Endothelial cell (in vitro differentiated cells): ENCODE measurements around the gene GIMAP8. TPM values are rescaled to one million over a fixed set of nuclear protein-coding genes. Genes with fewer than 3 reads are reported as not detected.

ENCODE experiments used
- DNase-seq: peaks from one replicate; pipeline ENCODE4 v3.0.0; 2021; ENCODE audit warnings: low spot score
- H3K27ac Mint-ChIP-seq: one replicate; pipeline ENCODE4 v1.8.0; 2021; ENCODE audit warnings: mixed read lengths, inconsistent platforms; ENCODE audit not compliant: unreplicated experiment
- H3K27me3 Mint-ChIP-seq: one replicate; pipeline ENCODE4 v1.8.0; 2021; ENCODE audit warnings: mild to moderate bottlenecking, moderate library complexity, mixed read lengths, inconsistent platforms; ENCODE audit not compliant: unreplicated experiment
- H3K36me3 Mint-ChIP-seq: one replicate; pipeline ENCODE4 v1.8.0; 2021; ENCODE audit warnings: mild to moderate bottlenecking, low read depth, mixed read lengths, inconsistent platforms; ENCODE audit not compliant: unreplicated experiment
- H3K4me1 Mint-ChIP-seq: one replicate; pipeline ENCODE4 v1.8.0; 2021; ENCODE audit warnings: mild to moderate bottlenecking, mixed read lengths, inconsistent platforms; ENCODE audit not compliant: unreplicated experiment
- H3K4me3 Mint-ChIP-seq: one replicate; pipeline ENCODE4 v1.8.0; 2021; ENCODE audit warnings: mild to moderate bottlenecking, mixed read lengths, inconsistent platforms; ENCODE audit not compliant: unreplicated experiment
- H3K9me3 Mint-ChIP-seq: one replicate; pipeline ENCODE4 v1.8.0; 2021; ENCODE audit warnings: mixed read lengths, inconsistent platforms; ENCODE audit not compliant: unreplicated experiment
- total RNA-seq: library from RNA; stranded (reverse); fragmentation: NEBNext Ultra II Directional; extraction: Animal tissue kit (Norgen Biotek cat#: 25700); gene quantifications from one replicate; pipeline ENCODE4 v1.2.1, GENCODE V29; 2021; ENCODE audit not compliant: unreplicated experiment
- TF ChIP-seq, protein P1 (sequence below): fragments of 200-600 bp; sonication (generic); IDR thresholded peaks from one replicate; pipeline ENCODE4 v1.5.0; 2021; ENCODE audit warnings: antibody characterized with exemption; ENCODE audit not compliant: unreplicated experiment

The GIMAP8 gene
- total RNA-seq, 1 donor from 2014 or later = 143 TPM

DNA sequence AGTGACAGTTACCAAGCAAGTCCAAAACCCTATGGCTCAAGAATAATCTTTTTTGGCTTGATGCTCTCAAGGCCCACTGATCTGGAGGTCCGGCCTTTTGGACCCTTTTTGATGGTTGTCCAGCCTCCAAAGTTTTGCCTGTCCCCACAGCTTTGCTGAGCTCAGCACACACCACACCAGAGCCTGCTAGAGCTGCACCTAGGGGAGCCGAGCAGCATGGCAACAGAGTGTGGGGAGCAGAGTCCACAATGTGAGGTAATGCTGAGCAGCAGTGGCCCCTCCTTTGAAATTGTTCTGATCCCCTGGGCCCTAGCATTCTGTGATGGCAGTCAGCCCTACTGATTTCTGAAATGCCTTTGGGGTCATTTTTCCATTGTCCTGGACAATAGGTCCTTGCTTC lies 73.6 kb downstream of the GIMAP8 start:
- Mint-ChIP-seq H3K27ac (no peak overlapping the region), H3K4me3 (no peak overlapping the region), H3K27me3 (no peaks in the 10 kb centered on the region), H3K9me3 (peaks cover 5% of the 10 kb centered on the region), H3K4me1 (no peaks in the 10 kb centered on the region), H3K36me3 (peaks cover 8% of the 10 kb centered on the region)
- no peak for DNase-seq
- TF ChIP-seq, protein P1, sequence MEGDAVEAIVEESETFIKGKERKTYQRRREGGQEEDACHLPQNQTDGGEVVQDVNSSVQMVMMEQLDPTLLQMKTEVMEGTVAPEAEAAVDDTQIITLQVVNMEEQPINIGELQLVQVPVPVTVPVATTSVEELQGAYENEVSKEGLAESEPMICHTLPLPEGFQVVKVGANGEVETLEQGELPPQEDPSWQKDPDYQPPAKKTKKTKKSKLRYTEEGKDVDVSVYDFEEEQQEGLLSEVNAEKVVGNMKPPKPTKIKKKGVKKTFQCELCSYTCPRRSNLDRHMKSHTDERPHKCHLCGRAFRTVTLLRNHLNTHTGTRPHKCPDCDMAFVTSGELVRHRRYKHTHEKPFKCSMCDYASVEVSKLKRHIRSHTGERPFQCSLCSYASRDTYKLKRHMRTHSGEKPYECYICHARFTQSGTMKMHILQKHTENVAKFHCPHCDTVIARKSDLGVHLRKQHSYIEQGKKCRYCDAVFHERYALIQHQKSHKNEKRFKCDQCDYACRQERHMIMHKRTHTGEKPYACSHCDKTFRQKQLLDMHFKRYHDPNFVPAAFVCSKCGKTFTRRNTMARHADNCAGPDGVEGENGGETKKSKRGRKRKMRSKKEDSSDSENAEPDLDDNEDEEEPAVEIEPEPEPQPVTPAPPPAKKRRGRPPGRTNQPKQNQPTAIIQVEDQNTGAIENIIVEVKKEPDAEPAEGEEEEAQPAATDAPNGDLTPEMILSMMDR = no peak

Other genes with a start within 250 kb of the GIMAP8 start
- 5.1 TPM for gene LRRC61, start 127.3 kb upstream of the GIMAP8 start, total RNA-seq
- gene ACTR3C, start 127.1 kb upstream of the GIMAP8 start, total RNA-seq = 0.87 TPM
- 4.9 TPM for gene RARRES2, start 109.0 kb upstream of the GIMAP8 start, total RNA-seq
- 138 TPM for gene REPIN1, start 81.8 kb upstream of the GIMAP8 start, total RNA-seq
- gene ZNF775, start 71.3 kb upstream of the GIMAP8 start, total RNA-seq = 12.1 TPM
- gene GIMAP7, start 64.2 kb downstream of the GIMAP8 start, total RNA-seq = 2.2 TPM
- gene GIMAP4, start 116.8 kb downstream of the GIMAP8 start, total RNA-seq = 6.4 TPM
- gene GIMAP6, start 181.8 kb downstream of the GIMAP8 start, total RNA-seq = 47.7 TPM
- gene GIMAP2, start 235.1 kb downstream of the GIMAP8 start, total RNA-seq = 1.9 TPM